Measurements from ENCODE around the gene ATP6V0A4.

DNA sequence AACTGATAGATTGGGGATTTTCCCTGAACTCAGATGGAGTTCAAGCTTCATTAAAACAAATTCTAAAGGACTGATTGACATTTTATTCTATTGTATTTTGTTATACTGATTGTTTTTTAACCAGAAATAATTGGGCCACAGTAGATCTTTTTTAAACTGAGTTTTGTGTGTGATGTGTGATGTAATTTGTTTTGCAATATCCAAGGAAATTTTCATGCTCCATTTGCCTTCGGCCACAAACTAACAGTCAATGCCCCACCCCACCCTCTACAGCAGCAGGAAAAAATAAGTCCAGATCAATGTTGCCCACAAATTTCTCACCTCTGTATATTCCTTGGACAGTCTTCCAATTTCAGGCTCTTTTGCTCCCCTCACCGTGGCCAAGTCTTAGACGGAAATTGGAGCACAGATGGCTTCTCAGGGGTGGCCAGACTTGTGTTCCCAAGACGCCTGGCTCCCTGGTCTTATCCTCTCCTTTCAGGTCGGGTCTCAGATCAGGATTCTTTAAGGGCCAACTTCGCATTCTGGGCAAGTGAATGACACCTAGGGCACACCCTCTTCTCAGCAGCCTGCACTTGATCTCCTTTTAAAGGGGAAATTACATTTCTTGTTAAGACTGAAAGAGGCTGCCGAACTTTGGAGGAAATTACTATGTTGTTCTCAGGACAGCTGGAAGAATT is 97.0 kb downstream of the ATP6V0A4 start, which contains the start of gene SVOPL:
- TF ChIP-seq, protein P1, sequence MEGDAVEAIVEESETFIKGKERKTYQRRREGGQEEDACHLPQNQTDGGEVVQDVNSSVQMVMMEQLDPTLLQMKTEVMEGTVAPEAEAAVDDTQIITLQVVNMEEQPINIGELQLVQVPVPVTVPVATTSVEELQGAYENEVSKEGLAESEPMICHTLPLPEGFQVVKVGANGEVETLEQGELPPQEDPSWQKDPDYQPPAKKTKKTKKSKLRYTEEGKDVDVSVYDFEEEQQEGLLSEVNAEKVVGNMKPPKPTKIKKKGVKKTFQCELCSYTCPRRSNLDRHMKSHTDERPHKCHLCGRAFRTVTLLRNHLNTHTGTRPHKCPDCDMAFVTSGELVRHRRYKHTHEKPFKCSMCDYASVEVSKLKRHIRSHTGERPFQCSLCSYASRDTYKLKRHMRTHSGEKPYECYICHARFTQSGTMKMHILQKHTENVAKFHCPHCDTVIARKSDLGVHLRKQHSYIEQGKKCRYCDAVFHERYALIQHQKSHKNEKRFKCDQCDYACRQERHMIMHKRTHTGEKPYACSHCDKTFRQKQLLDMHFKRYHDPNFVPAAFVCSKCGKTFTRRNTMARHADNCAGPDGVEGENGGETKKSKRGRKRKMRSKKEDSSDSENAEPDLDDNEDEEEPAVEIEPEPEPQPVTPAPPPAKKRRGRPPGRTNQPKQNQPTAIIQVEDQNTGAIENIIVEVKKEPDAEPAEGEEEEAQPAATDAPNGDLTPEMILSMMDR (IDR thresholded peaks at IDR 0.05), result no peak
- no peak for TF ChIP-seq POLR2A (IDR thresholded peaks at IDR 0.05)
